Measurements from ENCODE around the gene VGF. TPM values are rescaled to one million over a fixed set of nuclear protein-coding genes. Genes with fewer than 3 reads are reported as not detected.

Gene VGF
- total and polyA plus RNA-seq, 2 experiments from 2014 or later: 3.0 to 4.4 TPM

- Mint-ChIP-seq H3K27ac (no peak overlapping the region), H3K4me1 (peaks cover 13% of the 10 kb centered on the region)
- H3K4me1 ChIP-seq (ENCODE audit: insufficient read depth): peaks cover 18% of the 10 kb centered on the region; the same call in 1 of the 2 replicates
Measured at GRCh38 chr7:101118856-101119255, 46.5 kb downstream of the VGF start.

More at GRCh38 chr7:101118856-101119255, 46.5 kb downstream of the VGF start:
- H3K36me3 ChIP-seq (ENCODE audit: insufficient read depth): no peaks in the 10 kb centered on the region
- H3K4me2 ChIP-seq: no peak overlapping the region
- no peak for TF ChIP-seq STAT1 (IDR thresholded peaks at IDR 0.05; ENCODE audit: unreplicated experiment)
- TF ChIP-seq POLR2AphosphoS5 (IDR thresholded peaks at IDR 0.05; ENCODE audit: low read depth): no peak
- TF ChIP-seq JUNB (IDR thresholded peaks at IDR 0.05; ENCODE audit: unreplicated experiment): no peak
- no peak for TF ChIP-seq EZH2 (IDR thresholded peaks at IDR 0.05; ENCODE audit: low read depth, unreplicated experiment)
- TF ChIP-seq ZNF331 (CRISPR knock-in tag; IDR thresholded peaks at IDR 0.05; ENCODE audit: low read depth): no peak
- no peak for TF ChIP-seq NANOG (IDR thresholded peaks at IDR 0.05; ENCODE audit: borderline replicate concordance)
- TF ChIP-seq ZNF462 (CRISPR knock-in tag; IDR thresholded peaks at IDR 0.05): no peak
- no peak for TF ChIP-seq ETS1 (IDR thresholded peaks at IDR 0.05)
- no peak for TF ChIP-seq ZNF114 (CRISPR knock-in tag; IDR thresholded peaks at IDR 0.05)
- TF ChIP-seq REST (IDR thresholded peaks at IDR 0.05; ENCODE audit: unreplicated experiment): no peak
- no peak for TF ChIP-seq CREB1 (CRISPR knock-in tag; IDR thresholded peaks at IDR 0.05; ENCODE audit: low read depth)
- no peak for TF ChIP-seq CTCF (conservative IDR thresholded peaks at IDR 0.05; ENCODE audit: low read depth in 2 of 2)
- no peaks in the 10 kb centered on the region for H3K79me2 ChIP-seq (replicated peaks; ENCODE audit: insufficient read depth)
- H3K4me3 ChIP-seq: no peak overlapping the region
- no peak overlapping the region for H2AFZ ChIP-seq
- H3K27me3 Mint-ChIP-seq (ENCODE audit: insufficient read depth, low read depth, poor library complexity): peaks cover 16% of the 10 kb centered on the region
- no peaks in the 10 kb centered on the region for H3K36me3 Mint-ChIP-seq (ENCODE audit: low read depth)
- no peak overlapping the region for H3K4me3 Mint-ChIP-seq
- no peaks in the 10 kb centered on the region for H4K20me1 ChIP-seq (replicated peaks; ENCODE audit: insufficient read depth)
- DNase-seq (ENCODE audit: low spot score) (no peak), ATAC-seq (no peak)
- H3F3A ChIP-seq (replicated peaks; ENCODE audit: low read depth): 0 out of 2 replicates have a peak, but pooled peaks cover 7% of the 10 kb centered on the region
- no peaks in the 10 kb centered on the region for H3K9me2 ChIP-seq (ENCODE audit: insufficient read depth)
- H3K27me3 ChIP-seq (ENCODE audit: insufficient read depth): no peaks in the 10 kb centered on the region
- no peak overlapping the region for H3K27ac ChIP-seq (ENCODE audit: low read depth)
- H3K9me3 Mint-ChIP-seq: no peaks in the 10 kb centered on the region; the same call in none of the 3 replicates
